GM20000 (cell line): ENCODE results near the gene OTUD3.
"Not testable (repeated sequence)": the region's sequence is repeated elsewhere in the genome, so short reads cannot be mapped to it uniquely, and the experiment has no call there.

ENCODE experiments used
- DNase-seq: peaks from one replicate; pipeline ENCODE4 v3.0.0; 2012; ENCODE audit warnings: low spot score
- CTCF ChIP-seq: IDR thresholded peaks from 2 replicates; pipeline ENCODE4 v1.5.1; 2012; ENCODE audit warnings: mild to moderate bottlenecking, control low read depth; ENCODE audit errors: extremely low read depth, missing control alignments

Gene OTUD3

GRCh38 chr1:19869929-19870328 lies 12.3 kb upstream of the OTUD3 start:
- TF ChIP-seq CTCF: no peak
- DNase-seq: no peak

GRCh38 chr1:19872190-19872589 lies 10.0 kb upstream of the OTUD3 start:
- TF ChIP-seq CTCF: no peak
- no peak for DNase-seq

GRCh38 chr1:19877181-19877750 lies 4.9 kb upstream of the OTUD3 start:
- no peak for TF ChIP-seq CTCF
- no peak for DNase-seq

- no peak for TF ChIP-seq CTCF
- DNase-seq: no peak
Observed at GRCh38 chr1:19877821-19878636, 4.2 kb upstream of the OTUD3 start.

GRCh38 chr1:19878637-19878985 lies 3.6 kb upstream of the OTUD3 start:
- TF ChIP-seq CTCF: no peak
- no peak for DNase-seq

GRCh38 chr1:19879227-19879626 lies 3.0 kb upstream of the OTUD3 start:
- TF ChIP-seq CTCF: no peak
- DNase-seq: no peak

GRCh38 chr1:19879661-19880060 lies 2.5 kb upstream of the OTUD3 start:
- no peak for DNase-seq
- no peak for TF ChIP-seq CTCF

GRCh38 chr1:19880841-19881240 lies 1.4 kb upstream of the OTUD3 start:
- DNase-seq: not testable (repeated sequence)
